NT2/D1 (cell line): Measurements from ENCODE around the gene TM4SF5.

Experiments
- SUZ12 ChIP-seq: IDR thresholded peaks from 2 replicates; pipeline ENCODE4 v1.6.1; 2011; ENCODE audit not compliant: insufficient read length, insufficient read depth; ENCODE audit errors: extremely low read depth
- YY1 ChIP-seq: IDR thresholded peaks from 2 replicates; pipeline ENCODE4 v1.6.1; 2011; ENCODE audit not compliant: insufficient read length, insufficient read depth
- ZNF274 ChIP-seq: IDR thresholded peaks from 2 replicates; pipeline ENCODE4 v1.6.1; 2011; ENCODE audit warnings: mild to moderate bottlenecking, low read depth, low read length

DNA sequence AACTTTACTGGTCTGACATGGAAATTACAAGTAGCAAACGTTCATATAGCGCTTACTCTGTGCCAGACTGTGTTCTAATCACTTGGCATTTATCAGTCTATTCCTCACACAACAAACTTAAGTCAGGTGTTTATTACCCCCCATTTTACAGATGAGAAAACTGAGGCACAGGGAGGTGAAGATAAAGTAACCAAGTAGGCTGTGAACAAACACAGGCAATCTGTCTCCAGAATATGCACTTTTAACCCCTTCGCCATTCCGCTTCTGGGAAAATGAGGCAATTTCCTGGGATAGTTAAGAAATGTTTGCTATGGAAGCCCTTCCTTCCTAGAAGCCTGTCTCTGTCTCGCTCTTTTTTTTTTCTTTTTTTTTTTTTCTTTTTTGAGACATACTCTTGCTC is 19.8 kb upstream of the TM4SF5 start:
- TF ChIP-seq ZNF274 (no peak), YY1 (no peak), SUZ12 (no peak)
